Body of pancreas (tissue), 4 donors: ENCODE results near the gene OTOGL.

Experiments
- CTCF ChIP-seq, 7 experiments: fragments of 450-650 bp in 4 of 7; fragments of 200-600 bp in 3 of 7; sonication (generic) in 3 of 7; IDR thresholded peaks; one replicate each; pipeline ENCODE4 v1.5.1; 2016 to 2019; ENCODE audit warnings: antibody characterized with exemption in 7 of 7
- POLR2A ChIP-seq, 3 donors: fragments of 450-650 bp; IDR thresholded peaks; one replicate each; pipeline ENCODE4 v1.6.1; 2016; ENCODE audit warnings: antibody characterized with exemption in 3 of 3, mild to moderate bottlenecking in 2 of 3

GRCh38 chr12:80257920-80258319, 158.6 kb downstream of the OTOGL start:
- TF ChIP-seq CTCF (IDR thresholded peaks at IDR 0.05) (no peak), POLR2A (IDR thresholded peaks at IDR 0.05) (no peak)
